Effector CD8-positive, alpha-beta T cell (primary cell): ENCODE data around the gene SLC35F4.

Source experiments
- DNase-seq: peaks from one replicate; lab custom pipeline; 2025; lab: John Stamatoyannopoulos, UW

Gene SLC35F4

DNA sequence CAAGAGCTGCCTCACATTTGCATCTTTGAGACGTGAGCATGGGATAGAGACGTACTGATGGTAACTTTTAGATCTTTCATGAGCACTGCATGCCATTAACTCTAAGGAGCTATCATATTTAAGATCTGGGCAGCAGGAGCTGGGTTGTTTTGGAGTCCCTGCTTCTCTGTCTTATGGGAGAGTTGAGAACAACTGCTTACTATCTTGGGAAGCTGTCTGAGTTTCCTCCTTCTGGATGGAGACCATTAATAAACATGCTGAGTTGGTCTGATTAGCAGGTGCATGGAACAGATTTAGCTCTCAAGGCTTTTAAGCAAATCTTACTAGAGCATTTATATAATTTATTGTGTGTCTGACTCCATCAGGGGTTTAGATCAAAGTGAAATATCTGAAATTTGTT lies 252.9 kb downstream of the SLC35F4 start:
- DNase-seq: no peak

DNA sequence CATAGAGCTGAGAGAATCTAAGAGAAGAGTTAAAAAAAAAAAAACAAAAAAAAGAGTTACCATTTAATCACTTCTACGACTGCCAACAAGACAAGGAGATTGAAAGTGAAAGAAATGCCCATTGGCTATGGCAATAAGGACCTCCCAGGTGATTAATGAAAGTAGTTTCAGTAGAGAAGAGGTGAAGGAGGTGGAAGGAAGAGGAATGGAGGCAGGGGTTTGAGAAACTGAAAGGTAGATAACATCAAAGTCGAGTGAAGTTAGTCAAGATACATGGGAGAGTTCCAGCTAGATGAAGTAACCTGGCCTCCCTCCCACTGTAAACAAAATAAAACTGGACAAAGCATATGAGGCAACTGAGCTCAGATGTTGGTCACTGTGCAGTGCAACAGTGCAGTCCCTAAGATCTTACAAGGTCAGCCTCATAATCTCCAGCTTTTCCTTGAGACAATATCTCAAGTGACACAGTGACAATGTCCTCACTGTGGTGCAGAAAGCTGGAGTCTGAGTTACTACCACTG lies 254.3 kb downstream of the SLC35F4 start:
- DNase-seq: no peak

DNA sequence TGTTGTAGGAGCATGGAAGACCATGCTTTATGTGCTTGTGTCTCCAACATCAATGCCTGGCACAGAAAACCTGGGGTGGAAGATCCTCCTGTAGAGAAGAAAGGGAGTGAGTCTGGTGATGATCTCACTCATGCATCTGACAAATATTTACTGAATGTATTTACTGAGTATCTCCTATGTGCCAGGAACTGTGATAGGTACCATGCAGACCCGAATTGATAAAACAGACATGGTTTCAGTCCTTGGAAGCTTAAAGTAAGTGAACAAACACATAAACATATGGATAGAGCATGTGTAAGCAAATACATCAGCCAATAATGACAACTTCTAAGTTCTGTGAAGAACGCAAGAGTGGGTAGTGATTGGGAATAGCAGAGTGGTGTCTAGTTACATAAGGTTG lies 255.3 kb downstream of the SLC35F4 start:
- DNase-seq: no peak

DNA sequence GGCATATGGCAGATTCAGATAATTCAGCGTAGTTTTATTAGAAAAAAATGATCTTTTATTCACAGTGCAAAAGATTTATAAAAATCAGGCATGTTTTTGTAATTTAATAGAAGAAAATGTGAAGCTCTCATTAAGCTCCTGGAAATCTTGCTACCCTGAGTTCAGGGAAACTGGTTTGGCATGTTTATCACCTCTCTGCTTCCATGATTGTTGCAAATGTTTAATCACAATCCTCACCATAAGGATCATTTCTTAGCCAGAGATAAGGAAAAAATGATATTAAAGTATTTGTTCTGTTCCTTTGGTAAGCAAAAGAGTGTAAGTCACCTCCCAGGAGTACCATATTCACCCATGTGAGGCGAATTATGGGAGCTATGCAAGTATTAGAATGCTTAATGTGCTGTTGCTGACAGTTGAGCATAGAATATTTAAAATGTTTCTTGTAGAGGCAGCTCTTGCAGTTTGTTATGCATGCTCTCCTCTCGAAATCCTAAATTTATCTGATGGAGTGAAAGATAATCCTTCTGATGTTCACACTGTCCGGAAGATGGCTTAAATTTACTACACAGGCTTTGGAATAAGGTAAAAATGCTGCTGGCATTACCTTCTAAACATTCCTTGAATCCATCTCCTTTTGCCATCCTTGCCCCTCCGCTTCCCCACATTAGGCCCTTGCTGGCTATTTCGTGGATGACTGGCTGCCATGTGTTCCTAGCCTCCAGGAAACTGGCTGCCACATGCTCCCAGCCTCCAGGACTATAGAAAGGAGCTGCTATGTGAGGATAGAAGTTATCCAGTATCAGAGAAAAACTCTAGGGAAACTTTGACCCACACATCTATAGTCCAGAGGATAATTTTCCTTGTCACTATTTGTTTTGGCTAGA lies 256.5 kb downstream of the SLC35F4 start:
- DNase-seq: no peak

DNA sequence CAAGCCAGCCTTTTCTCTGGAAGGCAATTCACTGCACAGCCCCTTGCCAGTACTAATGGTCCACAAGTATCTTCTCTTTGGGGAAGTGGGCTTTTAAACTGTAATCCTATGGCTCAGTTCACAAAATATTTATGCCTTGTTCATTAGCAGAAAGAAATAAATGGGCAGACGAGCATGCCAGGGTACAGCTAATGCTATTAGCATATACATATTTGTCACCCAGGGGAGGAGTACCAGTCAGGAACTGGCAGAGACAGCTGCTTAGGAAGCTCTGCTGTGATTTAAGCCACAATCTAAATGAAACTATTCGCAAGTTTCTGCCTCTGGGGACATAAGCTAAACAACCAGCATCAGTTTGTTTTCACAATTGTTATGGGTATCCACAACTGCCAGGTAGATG lies 258.8 kb downstream of the SLC35F4 start:
- no peak for DNase-seq

DNA sequence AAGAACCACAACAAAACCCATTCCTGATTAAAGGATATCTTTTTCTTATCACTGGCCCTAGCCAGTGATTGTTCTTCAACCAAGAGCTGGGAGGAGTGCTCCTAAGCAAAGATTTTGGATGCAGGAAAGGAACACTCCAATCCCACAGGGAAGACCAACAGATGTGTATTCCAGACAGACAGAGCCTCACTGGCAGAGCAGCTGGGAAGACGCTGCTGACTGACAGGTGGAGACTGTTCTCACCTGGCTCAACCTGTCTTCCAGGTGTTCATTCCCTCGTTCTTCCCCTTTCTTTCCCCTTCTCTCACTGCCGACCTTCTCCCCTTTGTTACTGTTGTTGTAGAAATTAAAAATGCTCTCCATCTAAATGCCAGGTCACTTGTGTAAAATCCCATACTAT lies 282.5 kb downstream of the SLC35F4 start:
- no peak for DNase-seq

DNA sequence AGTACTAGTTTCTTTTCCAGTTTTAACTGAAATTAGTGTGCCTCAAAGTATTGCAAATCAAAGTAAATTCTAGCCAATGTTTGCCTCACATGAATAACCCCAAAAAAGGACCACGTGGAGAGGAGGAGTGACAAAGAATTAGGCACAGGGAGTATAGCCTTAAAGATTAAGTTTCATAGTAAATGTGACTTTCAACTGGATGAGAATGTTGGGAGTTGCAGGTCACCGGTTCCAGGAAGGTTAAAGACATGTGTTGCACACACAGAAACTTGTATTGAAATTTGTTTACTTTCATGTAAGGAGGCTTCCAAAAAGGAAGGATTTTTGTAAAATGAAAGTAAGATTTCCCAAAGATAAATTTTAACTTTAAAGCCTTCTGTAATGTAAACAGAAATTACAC lies 283.1 kb downstream of the SLC35F4 start:
- no peak for DNase-seq

DNA sequence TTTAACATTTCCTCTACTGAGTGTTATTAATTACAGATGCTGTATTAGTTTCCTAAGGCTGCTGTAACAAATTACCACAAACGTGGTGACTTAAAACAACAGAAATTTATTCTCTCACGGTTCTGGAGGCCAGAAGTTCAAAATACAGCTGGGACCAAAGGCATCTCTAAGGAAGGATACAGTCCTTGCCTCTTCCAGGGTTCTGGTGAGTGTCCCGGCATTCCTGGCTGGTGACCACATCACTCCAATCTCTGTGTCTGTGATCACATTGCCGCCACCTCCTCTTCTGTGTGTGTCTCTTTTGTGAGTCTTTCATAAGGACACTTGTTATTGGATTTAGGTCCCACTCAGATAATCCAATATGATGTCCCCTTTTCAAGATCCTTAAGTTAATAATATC lies 287.1 kb downstream of the SLC35F4 start:
- DNase-seq: no peak

DNA sequence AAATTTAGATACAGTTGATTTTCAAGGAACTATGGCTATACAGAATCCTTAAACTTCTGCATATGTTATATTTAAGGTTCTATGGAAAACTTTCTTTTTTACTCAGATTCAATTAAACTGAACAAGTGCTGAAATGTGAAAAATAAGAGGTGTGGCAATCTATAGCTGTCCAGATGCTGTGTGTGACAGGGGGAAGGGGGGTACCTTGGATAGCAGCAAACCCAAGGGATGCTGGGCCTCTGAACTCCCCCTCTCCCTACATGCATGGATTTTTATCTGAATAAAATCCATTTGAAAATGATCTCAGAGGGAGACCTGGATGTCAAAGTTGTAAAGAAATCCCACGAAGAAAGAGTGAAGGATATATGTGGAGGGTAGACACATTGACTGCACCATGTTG lies 289.4 kb downstream of the SLC35F4 start:
- DNase-seq: no peak

DNA sequence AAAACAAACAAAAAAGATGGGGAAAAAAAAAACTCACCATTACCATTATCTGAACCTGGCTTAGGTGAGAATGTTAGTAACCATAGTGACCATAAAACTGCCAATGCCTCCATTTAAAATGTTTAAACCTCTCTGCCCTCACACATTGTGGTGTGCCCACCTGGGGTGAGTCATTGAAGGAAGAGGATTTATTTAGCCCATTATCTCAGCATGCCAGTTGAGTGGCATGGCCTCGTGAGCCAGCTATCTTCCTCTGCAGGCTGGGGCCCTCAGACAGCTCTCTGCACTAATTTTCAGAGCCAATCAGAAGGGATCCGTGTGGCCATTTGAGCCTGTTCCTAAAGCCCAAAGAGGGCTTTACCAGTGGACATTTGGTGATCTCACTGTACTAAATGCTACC lies 290.4 kb downstream of the SLC35F4 start:
- no peak for DNase-seq

DNA sequence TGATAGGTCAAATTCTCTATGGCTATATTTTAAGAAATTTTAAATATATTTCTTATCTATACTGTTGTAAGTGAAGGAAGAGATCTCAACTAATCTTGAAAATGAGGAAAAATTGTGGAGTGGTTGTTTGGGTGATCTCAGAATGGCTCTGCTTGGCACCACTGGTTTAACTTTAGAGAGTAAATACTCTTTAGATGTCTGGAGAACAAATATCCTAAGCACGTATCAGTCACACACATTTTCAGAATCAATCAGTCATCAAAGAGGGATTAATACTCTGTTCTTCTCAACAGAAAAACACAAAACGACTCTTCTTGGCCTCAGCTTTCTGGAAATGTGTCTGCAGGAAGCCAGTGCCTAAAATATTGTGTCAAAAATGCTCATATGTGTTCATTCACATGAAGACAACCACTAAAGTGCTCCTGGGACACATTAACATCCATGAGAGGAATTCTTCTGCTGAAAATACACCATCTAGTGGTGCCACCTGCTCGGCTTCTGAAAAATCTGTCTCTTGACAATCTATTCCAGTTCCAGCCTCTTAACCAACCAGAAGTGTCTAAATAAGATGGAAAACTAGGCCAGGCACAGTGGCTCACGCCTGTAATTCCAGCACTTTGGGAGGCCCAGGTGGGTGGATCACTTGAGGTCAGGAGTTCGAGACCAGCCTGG lies 291.1 kb downstream of the SLC35F4 start:
- no peak for DNase-seq

DNA sequence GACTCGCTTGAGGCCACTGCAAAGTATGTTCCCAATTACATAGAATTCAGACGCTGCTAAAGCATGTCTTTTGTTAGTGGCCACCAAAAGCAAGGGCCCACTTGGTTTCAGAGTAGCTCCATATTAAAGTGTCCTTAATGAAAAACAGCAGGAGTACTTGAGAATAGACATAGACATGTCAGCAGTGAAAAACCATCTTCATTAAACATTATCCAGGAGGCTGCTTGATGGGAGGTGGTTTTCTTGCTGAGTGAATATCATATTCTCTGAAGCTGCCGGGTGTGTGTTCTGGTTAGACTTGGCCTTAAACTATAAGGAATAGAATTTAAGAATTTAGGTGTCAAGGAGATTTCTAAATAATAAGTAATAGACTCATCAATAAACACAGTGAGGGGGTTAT lies 292.7 kb downstream of the SLC35F4 start:
- DNase-seq: no peak

DNA sequence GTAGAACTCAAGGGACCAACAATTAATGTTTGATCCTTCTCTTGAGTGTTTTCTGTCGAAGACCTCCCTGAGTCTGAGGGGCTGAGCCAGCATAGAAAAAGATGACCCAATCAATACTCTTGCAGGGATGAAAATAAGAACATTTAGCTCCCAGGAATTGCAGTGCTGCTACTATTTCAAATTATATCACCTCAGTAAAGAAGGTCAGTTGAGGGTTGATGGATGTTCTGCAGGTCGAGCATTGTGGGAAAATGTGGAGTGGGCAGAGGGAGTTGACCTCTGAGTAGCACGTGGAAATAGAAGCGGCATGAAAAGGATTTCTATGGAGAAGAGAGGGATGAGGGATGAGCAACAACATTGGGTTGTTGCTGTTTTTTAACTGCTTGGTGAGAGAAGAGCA lies 297.3 kb downstream of the SLC35F4 start:
- no peak for DNase-seq

DNA sequence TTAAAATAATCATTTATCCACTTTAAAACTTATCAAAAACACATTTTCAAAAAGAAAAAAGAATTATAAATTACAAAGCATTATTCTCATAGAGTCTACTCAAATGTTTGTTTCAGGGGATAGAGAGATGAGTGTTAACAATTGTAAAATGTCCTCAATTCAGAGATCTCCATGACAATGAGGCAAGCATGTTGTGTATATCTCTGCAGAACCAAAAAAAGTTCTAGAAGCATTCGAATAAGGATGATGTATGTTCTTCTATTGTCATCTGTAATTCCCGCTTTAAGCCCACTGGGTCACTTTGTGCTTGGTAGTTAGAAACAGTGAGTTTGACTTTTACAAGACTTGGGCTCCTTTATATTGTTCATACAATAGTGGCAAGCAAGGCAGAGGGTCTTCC lies 298.7 kb downstream of the SLC35F4 start:
- no peak for DNase-seq

DNA sequence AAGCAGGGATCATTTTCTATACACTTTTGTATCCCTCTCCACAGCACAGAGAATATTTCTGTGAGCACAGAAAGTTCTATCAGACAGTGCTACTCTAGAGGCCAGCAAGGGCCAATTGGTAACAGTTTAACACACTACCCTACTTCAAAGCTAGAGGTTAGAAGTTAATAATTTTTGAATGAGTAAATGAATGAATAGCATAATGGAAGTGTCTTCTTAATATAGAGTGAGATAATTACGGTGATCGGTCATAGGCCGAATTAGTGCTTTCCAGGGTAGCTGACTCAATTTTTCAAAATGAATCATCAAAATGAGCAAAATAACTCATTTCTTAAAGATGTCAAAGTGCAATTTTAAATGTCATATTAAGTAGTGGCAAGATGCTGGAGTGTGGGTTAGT lies 305.2 kb downstream of the SLC35F4 start:
- no peak for DNase-seq

DNA sequence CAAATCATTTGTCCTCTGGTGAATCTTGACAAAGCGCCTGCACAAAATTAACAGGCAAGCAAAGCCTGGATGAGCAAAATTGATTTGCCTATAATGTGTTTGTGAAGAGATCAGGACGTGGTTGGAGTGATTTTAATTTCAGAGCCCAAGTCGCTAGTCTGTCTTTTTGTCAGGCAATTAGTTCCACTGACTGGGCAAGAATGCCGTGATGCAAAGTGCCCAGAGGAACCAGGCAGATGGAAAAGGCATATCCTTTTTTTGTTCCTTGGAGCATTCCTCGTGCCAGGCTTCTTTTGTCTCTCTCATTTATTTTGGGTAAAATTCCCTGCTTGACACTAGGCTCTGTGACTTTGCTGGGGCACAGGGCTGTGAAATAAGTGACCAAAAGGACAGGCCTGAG lies 306.3 kb downstream of the SLC35F4 start:
- no peak for DNase-seq

DNA sequence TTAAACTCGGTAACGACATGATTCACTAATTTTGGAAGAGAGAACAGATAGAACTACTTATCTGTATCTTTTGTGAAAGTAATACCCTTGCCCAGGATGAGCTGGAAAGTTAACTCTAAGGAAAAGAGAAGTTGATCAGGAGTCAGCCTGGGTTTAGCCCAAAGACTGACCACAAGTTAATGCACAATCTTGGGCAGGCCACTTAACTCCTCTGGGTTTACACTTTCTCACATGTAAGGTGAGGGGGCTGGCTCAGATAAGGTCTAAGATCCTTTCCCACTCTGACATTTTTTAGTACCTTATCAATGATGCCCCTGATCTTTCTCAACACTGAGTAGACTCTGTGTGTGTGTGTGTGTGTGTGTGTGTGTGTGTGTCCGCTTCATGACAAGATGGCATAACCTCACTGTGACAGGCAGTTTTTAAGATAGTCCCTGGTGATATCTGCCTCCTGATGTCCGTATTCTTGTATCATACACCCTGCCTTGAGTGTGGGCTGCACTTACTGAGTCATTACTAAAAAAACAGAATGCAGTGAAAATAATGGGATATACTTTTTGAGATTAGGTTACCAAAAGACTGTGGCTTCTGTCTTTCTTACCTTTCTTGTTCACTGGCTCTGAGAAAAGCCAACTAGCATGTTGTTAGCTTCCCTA lies 316.0 kb downstream of the SLC35F4 start:
- no peak for DNase-seq

DNA sequence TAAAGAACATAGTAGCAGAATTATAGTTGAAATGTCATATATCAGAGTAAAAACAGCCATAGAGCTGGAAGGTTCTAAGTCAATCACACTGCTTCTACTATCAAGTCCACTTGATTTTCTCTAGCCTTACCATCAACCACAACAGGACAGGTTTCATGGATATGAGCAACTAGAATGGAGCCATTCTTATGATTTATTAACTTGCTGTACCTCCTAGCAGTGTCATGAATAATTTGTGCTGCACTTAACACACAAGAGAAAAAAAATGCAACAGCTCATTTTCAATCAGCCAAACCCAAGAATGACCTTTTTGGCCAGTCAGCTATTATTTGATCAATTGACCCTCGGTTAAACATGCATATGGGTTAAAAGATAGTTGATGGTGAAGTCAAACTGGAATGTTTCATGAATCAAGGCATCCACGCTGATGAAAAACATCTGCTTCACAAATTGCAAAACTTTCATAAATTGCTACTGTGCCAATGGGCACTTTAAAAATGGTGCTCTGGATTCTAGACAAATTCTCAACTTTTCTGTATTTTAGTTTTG lies 316.8 kb downstream of the SLC35F4 start:
- no peak for DNase-seq

DNA sequence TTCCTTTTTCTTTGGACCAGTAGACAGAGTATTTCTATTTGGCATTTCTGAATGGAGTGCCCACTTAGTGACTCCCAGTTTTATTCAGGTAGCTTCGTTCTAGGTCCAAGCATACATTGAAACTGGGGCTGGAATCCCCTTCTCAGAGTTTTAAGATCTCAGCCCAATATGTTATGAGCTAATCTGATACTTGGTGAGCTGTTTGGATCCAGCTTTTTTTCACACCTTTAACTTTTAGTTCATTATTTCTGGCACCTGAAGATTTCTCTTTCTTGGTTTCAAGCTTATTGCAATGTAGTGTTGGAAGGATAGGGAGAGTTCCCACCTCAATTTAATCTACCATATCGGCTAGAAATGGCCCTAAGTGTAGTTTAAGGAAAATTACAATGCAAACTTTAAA lies 318.8 kb downstream of the SLC35F4 start:
- no peak for DNase-seq

DNA sequence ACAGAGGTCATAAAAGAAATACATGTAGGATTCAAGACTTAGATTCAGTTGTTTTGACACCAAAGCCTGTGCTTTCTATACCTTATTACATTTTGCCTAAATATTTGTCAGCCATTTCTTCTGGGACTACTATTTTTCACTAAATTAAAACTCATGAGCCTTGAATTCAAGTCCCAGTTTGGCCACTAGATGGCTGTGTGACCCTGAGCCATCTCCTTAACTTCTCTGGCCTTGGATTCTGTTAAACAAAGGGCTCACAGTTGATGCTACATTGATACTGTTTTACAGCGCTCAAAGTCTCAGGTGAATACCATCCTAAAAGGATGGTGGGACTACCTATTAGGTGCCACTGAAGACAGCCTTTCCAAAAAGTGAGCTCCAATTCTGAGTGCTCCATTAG lies 332.7 kb downstream of the SLC35F4 start:
- DNase-seq: no peak

DNA sequence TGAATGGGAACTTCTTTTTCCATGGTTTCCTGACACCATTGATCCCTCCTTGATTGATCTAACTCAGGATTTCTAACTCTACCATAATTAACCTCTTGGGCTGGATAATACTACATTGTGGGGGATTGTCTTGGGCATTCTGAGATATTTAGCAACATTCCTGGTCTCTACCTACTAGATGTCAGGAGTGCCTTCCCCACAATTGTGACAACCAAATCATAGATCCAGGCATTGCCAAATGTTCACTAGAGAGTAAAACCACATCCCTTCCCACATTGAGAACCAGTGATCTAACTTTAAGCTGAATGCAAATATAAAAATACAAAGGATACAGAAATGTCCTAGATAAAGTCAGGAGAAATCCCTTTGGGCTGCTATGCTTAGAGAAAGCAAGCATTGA lies 335.3 kb downstream of the SLC35F4 start:
- no peak for DNase-seq

DNA sequence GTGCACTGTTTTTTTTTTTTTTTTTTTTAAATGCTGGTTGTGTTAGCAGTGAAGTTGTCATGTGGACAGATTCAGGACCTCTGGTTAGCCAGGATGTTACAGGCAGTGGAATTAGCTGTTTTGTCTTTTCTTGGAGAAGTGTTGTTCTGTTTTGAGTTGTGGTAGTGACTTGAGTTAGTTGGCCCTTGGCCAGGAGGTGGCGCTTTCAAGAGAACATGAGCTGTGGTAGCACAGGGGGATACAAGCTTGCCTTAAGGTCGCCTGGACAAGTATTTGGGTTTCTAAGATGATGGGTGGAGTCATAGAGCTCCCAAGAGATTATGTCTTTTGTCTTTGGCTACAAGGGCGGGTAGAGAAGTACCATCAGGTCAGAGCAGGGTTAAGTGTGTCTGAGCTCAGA lies 338.9 kb downstream of the SLC35F4 start:
- DNase-seq: no peak

DNA sequence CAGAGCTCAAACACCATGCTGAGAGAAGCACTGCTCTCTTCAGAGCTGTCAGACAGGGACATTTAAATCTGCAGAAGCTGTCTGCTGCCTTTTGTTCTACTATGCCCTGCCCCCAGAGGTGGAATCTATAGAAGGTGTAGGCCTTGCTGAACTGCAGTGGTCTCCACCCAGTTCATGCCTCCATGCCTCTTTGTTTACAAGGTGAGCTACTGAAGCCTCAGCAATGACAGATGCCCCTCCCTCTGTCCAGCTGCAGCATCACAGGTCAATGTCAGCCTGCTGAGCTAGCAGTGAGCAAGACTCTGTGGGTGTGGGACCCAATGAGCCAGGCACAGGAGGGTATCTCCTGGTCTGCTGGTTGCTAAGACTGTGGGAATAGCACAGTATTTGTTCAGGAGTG lies 346.8 kb downstream of the SLC35F4 start:
- no peak for DNase-seq
